Hippocampal formation (tissue), 2 donors: ENCODE data around the gene SFT2D1.
"Not testable (repeated sequence)": the region's sequence is repeated elsewhere in the genome, so short reads cannot be mapped to it uniquely, and the experiment has no call there.

ENCODE experiments used
- DNase-seq, 2 donors: peaks; one replicate each; lab custom pipeline; 2025; lab: John Stamatoyannopoulos, UW

Gene SFT2D1

DNA sequence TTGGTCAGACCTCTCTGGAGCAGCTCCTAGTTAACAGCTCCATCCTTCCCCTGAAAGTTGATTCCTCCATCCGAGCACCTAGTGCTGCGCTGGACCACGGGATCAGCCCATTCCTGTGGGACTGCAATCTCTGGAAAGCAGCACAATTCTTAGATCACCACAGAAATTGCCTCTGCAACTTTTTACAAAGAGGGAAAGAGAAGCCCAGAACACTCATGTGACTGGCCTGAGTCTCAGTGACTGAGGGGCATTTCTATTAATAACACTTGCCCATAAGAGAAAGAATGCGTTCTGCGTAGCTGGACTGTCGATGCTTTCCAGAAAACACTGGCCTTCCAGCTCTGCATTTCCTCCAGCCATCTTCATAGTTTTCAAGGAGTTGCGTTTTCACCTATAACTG is 22.1 kb upstream of the SFT2D1 start:
- peak in 1 of 2 donors; percentile 9 for DNase-seq

DNA sequence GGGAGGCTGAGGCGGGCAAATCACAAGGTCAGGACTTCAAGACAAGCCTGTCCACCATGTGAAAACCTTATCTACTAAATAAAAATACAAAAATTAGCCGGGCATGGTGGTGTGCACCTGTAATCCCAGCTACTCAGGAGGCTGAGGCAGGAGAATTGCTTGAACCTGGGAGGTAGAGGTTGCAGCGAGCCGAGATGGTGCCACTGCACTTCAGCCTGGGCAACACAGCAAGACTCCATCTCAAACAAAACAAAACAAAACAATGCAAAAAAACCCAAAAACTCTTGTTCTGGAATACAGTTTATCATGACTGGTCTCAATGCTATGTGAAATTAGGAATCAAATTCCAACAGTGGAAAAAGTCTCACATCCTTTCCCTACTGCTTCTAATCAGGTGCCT is 20.1 kb upstream of the SFT2D1 start:
- not testable (repeated sequence) for DNase-seq

- DNase-seq = no peak
Observed at GRCh38 chr6:166361077-166361429, 18.7 kb upstream of the SFT2D1 start.

GRCh38 chr6:166360243-166361076 is 18.1 kb upstream of the SFT2D1 start:
- DNase-seq = no peak

DNA sequence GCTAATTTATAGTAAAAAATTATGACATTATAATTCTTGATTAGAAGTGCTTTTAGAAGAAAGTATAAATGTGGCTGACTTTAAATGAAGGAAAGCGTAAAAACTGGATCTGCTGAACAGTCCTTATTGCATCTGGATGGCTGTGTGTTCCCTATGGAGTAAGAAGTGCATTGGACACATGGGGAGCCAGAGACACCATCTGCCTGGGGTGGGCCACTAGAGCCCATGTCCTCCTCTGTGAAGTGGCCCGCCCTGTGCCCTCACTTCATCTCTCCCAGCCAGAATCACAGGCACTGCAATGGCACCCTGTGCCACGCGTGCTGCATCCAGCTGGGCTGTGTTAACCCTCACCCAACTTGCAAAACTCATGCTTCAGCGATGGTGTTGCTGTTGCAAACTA is 13.2 kb upstream of the SFT2D1 start:
- DNase-seq = no peak

- DNase-seq = no peak
Observed at GRCh38 chr6:166354965-166355364, 12.6 kb upstream of the SFT2D1 start.

- DNase-seq = no peak
Observed at GRCh38 chr6:166354143-166354542, 11.8 kb upstream of the SFT2D1 start.

DNA sequence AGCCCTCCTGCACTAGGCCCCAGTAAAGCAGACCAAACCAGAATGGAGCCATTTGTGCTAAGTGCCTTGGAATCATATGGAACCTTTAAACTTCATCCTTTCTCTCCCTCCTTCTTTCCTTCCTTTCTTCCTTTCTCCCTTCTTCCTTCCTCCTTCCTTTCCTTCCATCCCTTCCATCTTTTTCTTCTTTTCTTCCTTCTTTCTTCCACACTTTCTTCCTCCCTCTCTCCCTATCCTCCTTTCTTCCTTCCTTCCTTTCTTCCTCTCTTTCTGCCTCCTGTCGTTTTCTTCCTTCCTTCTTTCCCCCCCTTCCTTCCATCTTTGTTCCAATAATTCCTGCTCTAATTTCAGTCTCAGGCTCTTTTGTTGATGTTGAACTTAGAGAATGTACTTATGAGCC is 11.2 kb upstream of the SFT2D1 start:
- DNase-seq = no peak

- no peak for DNase-seq
Observed at GRCh38 chr6:166352923-166353322, 10.6 kb upstream of the SFT2D1 start.

DNA sequence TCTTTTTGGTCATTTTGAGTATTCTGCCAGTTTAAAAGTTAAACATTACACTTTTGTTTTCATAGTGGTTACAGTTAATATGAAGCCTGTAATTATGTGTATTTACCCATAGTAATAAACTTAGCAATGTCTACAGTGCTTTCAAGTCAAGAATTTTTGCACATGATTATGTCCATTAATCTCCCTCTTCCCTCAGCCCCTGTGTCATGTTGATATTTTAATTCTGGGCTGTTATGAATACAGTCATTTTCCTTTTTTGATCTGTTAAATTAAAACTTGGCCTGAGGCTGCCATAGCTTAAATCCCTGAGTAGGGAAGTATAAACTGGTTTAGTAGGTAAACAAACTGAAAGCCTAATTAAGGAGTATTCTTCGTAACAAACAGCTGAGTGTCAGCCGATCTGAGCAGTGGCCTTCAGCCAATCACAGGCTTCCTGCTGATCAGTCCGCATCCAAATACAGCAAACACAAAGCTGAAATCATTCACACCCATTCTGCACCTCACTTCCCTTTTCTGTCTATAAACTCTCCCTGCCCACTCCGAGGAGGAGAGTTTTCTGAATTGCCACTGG is 9.5 kb upstream of the SFT2D1 start:
- DNase-seq = no peak

DNA sequence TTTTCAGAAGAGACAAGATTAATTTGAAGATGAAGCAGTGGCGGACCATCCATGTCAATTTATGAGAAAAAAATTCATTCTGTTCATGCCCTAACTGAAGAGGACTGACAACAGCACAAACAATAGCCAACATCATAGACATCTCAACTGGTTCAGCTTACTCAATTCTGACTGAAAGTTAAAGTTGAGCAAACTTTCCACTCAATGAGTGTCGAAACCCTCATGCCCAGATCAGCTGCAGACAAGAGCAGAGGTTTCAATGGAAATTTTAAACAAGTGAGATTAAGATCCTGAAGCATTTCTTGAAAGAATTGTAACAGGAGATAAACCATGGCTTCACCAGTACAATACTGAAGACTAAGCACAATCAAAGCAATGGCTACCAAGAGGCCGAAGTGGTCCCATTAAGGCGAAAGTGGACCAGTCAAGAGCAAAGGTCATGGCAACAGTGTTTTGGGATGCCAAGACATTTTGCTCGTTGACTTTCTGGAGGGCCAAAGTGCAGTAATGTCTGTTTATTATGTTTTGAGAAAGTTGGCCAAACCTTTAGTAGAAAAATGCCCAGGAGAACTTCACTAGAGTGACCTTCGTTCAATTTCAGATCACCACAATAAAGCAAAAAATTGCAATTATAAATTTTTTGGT is 6.1 kb upstream of the SFT2D1 start:
- no peak for DNase-seq

- DNase-seq = no peak
Observed at GRCh38 chr6:166346965-166347364, 4.6 kb upstream of the SFT2D1 start.

GRCh38 chr6:166346449-166346848 is 4.1 kb upstream of the SFT2D1 start:
- no peak for DNase-seq

- DNase-seq = not testable (repeated sequence)
Observed at GRCh38 chr6:166345672-166346071, 3.3 kb upstream of the SFT2D1 start.

DNA sequence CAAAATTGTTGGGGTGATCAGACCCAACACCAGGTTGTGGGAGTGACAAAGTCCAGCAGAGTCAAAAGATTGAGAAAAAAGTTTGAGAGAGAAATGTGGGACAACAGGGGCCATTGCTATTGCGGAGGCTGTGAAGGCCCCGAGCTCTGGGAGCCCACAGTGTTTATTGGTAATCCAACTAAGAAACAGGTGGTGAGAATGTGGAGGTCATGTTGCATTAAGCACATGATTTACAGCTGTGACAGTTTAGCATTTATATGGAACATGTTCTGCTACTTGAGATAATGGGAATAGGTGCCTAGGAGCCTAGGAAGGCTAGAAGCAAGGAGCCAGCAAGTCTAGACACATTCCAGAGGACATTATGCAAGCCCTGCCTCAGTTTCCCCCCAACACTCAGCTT is 2.6 kb upstream of the SFT2D1 start:
- not testable (repeated sequence) for DNase-seq

GRCh38 chr6:166344240-166344639 is 1.9 kb upstream of the SFT2D1 start:
- DNase-seq = no peak

DNA sequence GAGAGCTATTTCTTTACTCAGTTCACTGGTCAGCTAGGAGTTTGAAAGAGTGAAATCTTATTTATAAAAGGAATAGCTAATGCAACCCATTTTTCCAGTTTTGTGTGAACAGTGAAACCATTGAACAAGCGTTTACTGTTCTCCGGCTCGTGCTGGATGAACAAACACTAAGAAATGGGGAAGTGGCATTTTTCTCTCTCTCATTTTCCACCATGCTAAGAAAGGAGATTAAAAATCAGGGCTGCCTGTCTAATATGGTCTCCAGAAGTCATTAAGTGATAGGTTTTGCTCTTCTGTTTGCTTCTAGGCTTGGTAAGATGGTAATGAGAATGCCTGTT is 774 bp upstream of the SFT2D1 start:
- no peak for DNase-seq

DNA sequence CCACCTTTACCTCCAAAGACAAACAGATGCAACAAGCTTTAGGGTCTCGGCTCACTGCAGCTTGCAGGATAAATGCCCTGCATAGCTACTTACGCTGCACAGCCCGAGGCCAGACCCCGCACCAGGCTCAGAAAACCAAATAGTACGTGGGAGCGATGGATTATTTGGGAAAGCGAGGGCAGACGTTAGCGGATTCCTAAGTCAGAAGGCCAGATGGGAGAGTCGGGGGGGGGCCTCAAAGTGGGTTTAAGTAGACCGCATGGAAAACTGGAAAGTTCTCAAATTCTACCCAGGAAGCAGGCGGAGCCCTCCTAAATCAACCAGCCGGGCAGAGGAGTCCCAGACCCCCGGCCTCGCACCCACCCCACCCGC is 382 bp downstream of the SFT2D1 start:
- no peak for DNase-seq

DNA sequence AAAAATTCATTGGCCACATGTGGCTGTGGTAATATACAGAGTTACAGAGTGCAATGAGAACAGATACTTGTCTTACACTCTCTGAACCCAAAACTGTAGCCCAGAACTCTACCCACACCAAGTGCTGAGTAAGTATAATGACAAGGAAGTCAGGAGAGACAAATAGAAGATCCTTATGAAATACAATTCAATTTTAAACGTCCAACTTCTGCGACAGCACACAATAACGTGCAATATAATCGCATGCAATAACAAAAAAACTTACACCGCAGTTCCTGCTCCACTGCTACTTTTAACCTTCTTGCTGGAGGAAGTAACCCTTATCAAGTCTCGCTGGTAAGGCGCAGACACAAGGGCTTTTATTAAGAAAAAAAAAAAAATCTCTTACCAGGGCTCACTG is 881 bp downstream of the SFT2D1 start:
- DNase-seq = no peak

DNA sequence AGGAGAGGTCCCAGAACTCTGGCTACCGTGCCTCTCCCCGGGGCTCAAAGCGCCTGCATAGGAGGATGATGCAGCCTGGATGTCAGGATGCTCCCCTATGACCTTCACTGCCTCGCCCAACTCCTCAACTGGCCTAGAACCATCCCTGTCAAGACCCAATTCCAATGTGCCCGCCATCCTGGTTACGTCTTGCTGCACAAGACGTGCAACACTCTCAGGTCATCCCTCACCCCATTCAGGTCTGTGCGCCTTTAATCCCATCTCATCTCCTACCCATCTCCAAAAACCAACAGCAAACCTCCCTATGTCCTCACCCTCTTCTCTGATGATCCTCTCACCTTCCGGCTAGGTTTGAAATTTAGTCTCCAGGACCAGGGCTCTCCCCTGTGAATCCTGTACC is 3.5 kb downstream of the SFT2D1 start:
- no peak for DNase-seq

DNA sequence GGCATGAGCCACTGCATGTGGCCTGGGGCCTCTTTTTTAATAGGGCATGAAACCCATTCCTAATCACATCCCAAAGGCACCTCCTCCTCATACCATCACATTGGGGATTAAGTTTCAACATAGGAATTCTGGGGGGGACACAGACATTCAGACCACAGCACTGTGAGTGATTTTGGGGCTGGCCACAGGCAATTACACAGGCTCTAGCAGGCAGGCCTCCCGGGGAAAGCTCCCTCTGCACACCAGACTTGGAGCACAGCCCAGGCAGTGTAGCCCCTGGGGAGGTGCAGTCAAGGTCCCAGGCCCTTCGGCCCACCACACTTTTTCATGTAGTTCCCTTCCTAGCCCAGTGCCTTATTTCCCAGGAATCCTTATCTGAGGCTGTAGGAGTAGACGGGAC is 5.5 kb downstream of the SFT2D1 start:
- DNase-seq = no peak

DNA sequence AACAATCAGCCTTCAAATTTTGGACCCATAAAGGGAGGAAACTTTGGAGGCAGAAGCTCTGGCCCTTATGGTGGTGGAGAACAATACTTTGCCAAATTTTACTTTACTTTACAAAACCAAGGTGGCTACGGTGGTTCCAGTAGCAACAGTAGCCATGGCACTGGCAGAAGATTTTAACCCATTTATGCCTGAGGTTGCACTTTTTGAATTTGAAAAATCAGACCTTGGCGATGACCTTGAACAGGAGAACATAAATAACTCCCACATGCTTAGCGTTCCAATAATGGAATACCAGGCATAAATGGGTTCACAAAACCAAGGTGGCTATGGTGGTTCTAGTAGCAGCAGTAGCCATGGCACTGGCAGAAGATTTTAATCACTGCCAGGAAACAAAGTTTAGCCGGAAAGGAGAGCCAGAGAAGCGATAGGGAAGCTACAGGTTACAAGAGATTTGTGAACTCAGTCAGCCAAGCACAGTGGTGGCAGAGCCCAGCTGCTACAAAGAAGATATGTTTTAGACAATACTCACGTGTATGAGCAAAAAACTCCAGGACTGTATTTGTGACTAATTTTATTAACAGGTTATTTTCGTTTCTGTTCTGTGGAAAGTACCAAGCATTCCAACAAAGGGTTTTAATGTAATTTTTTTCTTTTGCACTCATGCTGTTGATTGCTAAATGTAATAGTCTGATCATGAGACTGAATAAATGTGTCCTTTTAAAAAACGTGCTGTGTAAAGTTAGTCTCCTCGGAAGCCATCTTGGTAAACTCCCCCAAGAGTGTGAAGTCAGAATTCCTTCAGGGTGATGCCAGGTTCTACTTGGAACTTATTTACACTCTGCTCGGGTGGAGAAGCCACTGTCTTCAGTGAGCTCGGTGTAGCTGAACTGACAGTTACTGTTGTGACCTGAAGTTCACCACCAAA is 6.7 kb downstream of the SFT2D1 start:
- no peak for DNase-seq
